OCI-LY1 (cell line): ENCODE data around the gene KRTAP3-2.

ENCODE experiments used
- CTCF ChIP-seq: fragments of 200-600 bp; sonication (generic), shearing (Covaris generic); IDR thresholded peaks from 2 replicates; pipeline ENCODE4 v1.5.1; 2017; ENCODE audit warnings: mild to moderate bottlenecking, antibody characterized with exemption, low read length, moderate library complexity, mixed read lengths
- EZH2 ChIP-seq: fragments of 200-600 bp; sonication (generic), shearing (Covaris generic); IDR thresholded peaks from 2 replicates; pipeline ENCODE4 v1.8.0; 2017; ENCODE audit warnings: borderline replicate concordance, mixed run types, mild to moderate bottlenecking, antibody characterized with exemption, low read length, moderate library complexity, mixed read lengths

- TF ChIP-seq CTCF, result no peak
- TF ChIP-seq EZH2, result no peak
These were observed 12.8 kb downstream of the KRTAP3-2 start for GRCh38 chr17:40986920-40987319.
